Measurements from ENCODE around the gene TENT5C.

The TENT5C gene

GRCh38 chr1:117612517-117613248 is 6.8 kb downstream of the TENT5C start (continued):
- TF ChIP-seq ZNF311 (tag by site-specific recombination; IDR thresholded peaks at IDR 0.05; ENCODE audit: borderline replicate concordance) (no peak), ZNF174 (tag by site-specific recombination; IDR thresholded peaks at IDR 0.05) (no peak), ZNF561 (tag by site-specific recombination; IDR thresholded peaks at IDR 0.05; ENCODE audit: borderline replicate concordance) (no peak), ZNF16 (tag by site-specific recombination; IDR thresholded peaks at IDR 0.05; ENCODE audit: low read depth) (no peak), ZNF324 (tag by site-specific recombination; IDR thresholded peaks at IDR 0.05) (no peak), ZBTB21 (tag by site-specific recombination; IDR thresholded peaks at IDR 0.05) (peak; percentile 57; the same call in 1 of the 2 replicates), INSM2 (tag by site-specific recombination; IDR thresholded peaks at IDR 0.05) (0 out of 2 replicates have a peak, but pooled peaks have one; percentile 16), ZNF670 (tag by site-specific recombination; IDR thresholded peaks at IDR 0.05; ENCODE audit: low read depth) (no peak), ZNF629 (tag by site-specific recombination; IDR thresholded peaks at IDR 0.05) (peak; percentile 89), ZNF692 (tag by site-specific recombination; IDR thresholded peaks at IDR 0.05) (no peak), MYNN (tag by site-specific recombination; IDR thresholded peaks at IDR 0.05; ENCODE audit: borderline replicate concordance) (no peak), ZNF530 (tag by site-specific recombination; IDR thresholded peaks at IDR 0.05; ENCODE audit: low read depth) (no peak), ZNF169 (tag by site-specific recombination; IDR thresholded peaks at IDR 0.05) (no peak), YY2 (tag by site-specific recombination; IDR thresholded peaks at IDR 0.05) (no peak), ZNF423 (tag by site-specific recombination; IDR thresholded peaks at IDR 0.05) (no peak), ZNF148 (tag by site-specific recombination; IDR thresholded peaks at IDR 0.05; ENCODE audit: borderline replicate concordance) (no peak), ZBTB11 (tag by site-specific recombination; conservative IDR thresholded peaks at IDR 0.05; ENCODE audit: low read depth) (no peak), ZNF529 (tag by site-specific recombination; IDR thresholded peaks at IDR 0.05; ENCODE audit: insufficient replicate concordance) (no peak), SCRT2 (tag by site-specific recombination; IDR thresholded peaks at IDR 0.05) (peak; percentile 36; the same call in 1 of the 2 replicates), ZNF221 (tag by site-specific recombination; IDR thresholded peaks at IDR 0.05; ENCODE audit: borderline replicate concordance) (no peak), ZSCAN23 (tag by site-specific recombination; IDR thresholded peaks at IDR 0.05) (0 out of 2 replicates have a peak, but pooled peaks have one; percentile 12), ZBTB48 (tag by site-specific recombination; IDR thresholded peaks at IDR 0.05) (peak; percentile 58; the same call in 1 of the 2 replicates)
- TF ChIP-seq, protein P1, sequence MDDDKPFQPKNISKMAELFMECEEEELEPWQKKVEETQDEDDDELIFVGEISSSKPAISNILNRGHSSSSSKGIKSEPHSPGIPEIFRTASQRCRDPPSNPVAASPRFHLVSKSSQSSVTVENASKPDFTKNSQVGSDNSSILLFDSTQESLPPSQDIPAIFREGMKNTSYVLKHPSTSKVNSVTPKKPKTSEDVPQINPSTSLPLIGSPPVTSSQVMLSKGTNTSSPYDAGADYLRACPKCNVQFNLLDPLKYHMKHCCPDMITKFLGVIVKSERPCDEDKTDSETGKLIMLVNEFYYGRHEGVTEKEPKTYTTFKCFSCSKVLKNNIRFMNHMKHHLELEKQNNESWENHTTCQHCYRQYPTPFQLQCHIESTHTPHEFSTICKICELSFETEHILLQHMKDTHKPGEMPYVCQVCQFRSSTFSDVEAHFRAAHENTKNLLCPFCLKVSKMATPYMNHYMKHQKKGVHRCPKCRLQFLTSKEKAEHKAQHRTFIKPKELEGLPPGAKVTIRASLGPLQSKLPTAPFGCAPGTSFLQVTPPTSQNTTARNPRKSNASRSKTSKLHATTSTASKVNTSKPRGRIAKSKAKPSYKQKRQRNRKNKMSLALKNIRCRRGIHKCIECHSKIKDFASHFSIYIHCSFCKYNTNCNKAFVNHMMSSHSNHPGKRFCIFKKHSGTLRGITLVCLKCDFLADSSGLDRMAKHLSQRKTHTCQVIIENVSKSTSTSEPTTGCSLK (tag by site-specific recombination; IDR thresholded peaks at IDR 0.05) = no peak
- TF ChIP-seq, protein P2, sequence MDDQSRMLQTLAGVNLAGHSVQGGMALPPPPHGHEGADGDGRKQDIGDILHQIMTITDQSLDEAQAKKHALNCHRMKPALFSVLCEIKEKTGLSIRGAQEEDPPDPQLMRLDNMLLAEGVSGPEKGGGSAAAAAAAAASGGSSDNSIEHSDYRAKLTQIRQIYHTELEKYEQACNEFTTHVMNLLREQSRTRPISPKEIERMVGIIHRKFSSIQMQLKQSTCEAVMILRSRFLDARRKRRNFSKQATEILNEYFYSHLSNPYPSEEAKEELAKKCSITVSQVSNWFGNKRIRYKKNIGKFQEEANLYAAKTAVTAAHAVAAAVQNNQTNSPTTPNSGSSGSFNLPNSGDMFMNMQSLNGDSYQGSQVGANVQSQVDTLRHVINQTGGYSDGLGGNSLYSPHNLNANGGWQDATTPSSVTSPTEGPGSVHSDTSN (CRISPR knock-in tag; IDR thresholded peaks at IDR 0.05) = no peak
- TF ChIP-seq, protein P3, sequence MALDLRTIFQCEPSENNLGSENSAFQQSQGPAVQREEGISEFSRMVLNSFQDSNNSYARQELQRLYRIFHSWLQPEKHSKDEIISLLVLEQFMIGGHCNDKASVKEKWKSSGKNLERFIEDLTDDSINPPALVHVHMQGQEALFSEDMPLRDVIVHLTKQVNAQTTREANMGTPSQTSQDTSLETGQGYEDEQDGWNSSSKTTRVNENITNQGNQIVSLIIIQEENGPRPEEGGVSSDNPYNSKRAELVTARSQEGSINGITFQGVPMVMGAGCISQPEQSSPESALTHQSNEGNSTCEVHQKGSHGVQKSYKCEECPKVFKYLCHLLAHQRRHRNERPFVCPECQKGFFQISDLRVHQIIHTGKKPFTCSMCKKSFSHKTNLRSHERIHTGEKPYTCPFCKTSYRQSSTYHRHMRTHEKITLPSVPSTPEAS (tag by site-specific recombination; IDR thresholded peaks at IDR 0.05) = no peak

All from HEK293 (cell line).